Measurements from ENCODE around the gene FIGNL2. TPM values are rescaled to one million over a fixed set of nuclear protein-coding genes. Genes with fewer than 3 reads are reported as not detected.

The FIGNL2 gene
- total RNA-seq, 1 experiment from 2014 or later, result 0.27 TPM

- no peaks in the 10 kb centered on the region for H3K79me2 ChIP-seq (ENCODE audit: insufficient read depth, low read length)
- H3K4me1 ChIP-seq (ENCODE audit: control insufficient read depth in 1 of 2, insufficient read depth in 2 of 2, low read length in 2 of 2), result peaks cover 0 to 8% of the 10 kb centered on the region in 2 experiments; a peak in 1 of 4 replicates
- ChIA-PET POLR2A (no interaction called here), RAD21 (ENCODE audit: low non-redundant PET in 1 of 2, low total read pairs in 2 of 2, uncharacterized antibody in 2 of 2, unreplicated experiment in 2 of 2) (no interaction called here), CTCF (no interaction called here)
- H4K20me1 ChIP-seq (ENCODE audit: insufficient read depth), result no peaks in the 10 kb centered on the region
- intact Hi-C loops (cut with micrococcal nuclease), result no loop called here
- DNase-seq (ENCODE audit: low read depth, low spot score), result no peak
- BruUV-seq (replicated peaks), result no TSS peak
- no peaks in the 10 kb centered on the region; a peak in 1 of 4 replicates for H3K36me3 ChIP-seq (ENCODE audit: control insufficient read depth in 1 of 2, insufficient read depth in 2 of 2, low read length in 2 of 2)
- no peak for TF ChIP-seq ZNF274 (IDR thresholded peaks at IDR 0.05; ENCODE audit: low read depth, low read length)
- no peak for TF ChIP-seq ZFX (IDR thresholded peaks at IDR 0.05)
- TF ChIP-seq YY1 (IDR thresholded peaks at IDR 0.05; ENCODE audit: extremely low read depth, insufficient replicate concordance, low read depth, low read length), result no peak
- TF ChIP-seq POLR2A (IDR thresholded peaks at IDR 0.05; ENCODE audit: borderline replicate concordance, extremely low read depth, insufficient read depth, insufficient read length), result no peak
- TF ChIP-seq RAD21 (IDR thresholded peaks at IDR 0.05; ENCODE audit: low read depth), result no peak
- TF ChIP-seq ATF3 (IDR thresholded peaks at IDR 0.05), result no peak
- TF ChIP-seq SIN3A (IDR thresholded peaks at IDR 0.05; ENCODE audit: low read depth), result no peak
- TF ChIP-seq TCF7L2 (IDR thresholded peaks at IDR 0.05; ENCODE audit: borderline replicate concordance, extremely low read depth, insufficient read depth, insufficient read length), result no peak
- no peak for TF ChIP-seq ZBTB33 (IDR thresholded peaks at IDR 0.05; ENCODE audit: extremely low read depth, insufficient replicate concordance, low read length)
- TF ChIP-seq REST (IDR thresholded peaks at IDR 0.05; ENCODE audit: low read depth), result no peak
- no peaks in the 10 kb centered on the region for H3K27me3 ChIP-seq (ENCODE audit: insufficient read depth, low read length)
- H3K27ac ChIP-seq (ENCODE audit: low read depth, low read length), result no peak overlapping the region
- H2AFZ ChIP-seq (ENCODE audit: low read depth, low read length, poor library complexity, severe bottlenecking), result no peak overlapping the region
- no peaks in the 10 kb centered on the region for H3K9me3 ChIP-seq (ENCODE audit: control insufficient read depth in 1 of 2, insufficient read depth in 1 of 2, low read depth in 1 of 2, low read length in 2 of 2)
- no peaks in the 10 kb centered on the region for H3K9me2 ChIP-seq (ENCODE audit: insufficient read depth)
- H3K4me3 ChIP-seq (replicated peaks in 1 of 2; ENCODE audit: low read depth in 1 of 2, low read length in 2 of 2), result no peak overlapping the region
- H3K4me2 ChIP-seq (ENCODE audit: low read length), result no peak overlapping the region
- H3K9ac ChIP-seq (ENCODE audit: low read length), result no peak overlapping the region
- ATAC-seq, result no peak
Observed at GRCh38 chr12:51792417-51792816, 56.1 kb downstream of the FIGNL2 start.
